SIG-M5 treated with dmso at 0.1 percent for 504 hours (cell line): ENCODE results near the gene LCE2D.

ENCODE experiments used
- DNase-seq: peaks from one replicate; lab custom pipeline; 2025; ENCODE audit not compliant: unreplicated experiment; lab: John Stamatoyannopoulos, UW

The LCE2D gene

GRCh38 chr1:152697701-152698600 is 34.8 kb downstream of the LCE2D start, which contains the start of gene LCE2A:
Gene LCE2A, plus strand, starts transcription at chr1:152698345. Its CDS starts 557 bp downstream, at chr1:152698902.
- no peak for DNase-seq

GRCh38 chr1:152699746-152700145 is 36.6 kb downstream of the LCE2D start:
- DNase-seq = no peak

GRCh38 chr1:152707860-152708259 is 44.7 kb downstream of the LCE2D start, which contains the start of gene LCE4A:
Gene LCE4A, plus strand, starts transcription at chr1:152708160. Its CDS starts 916 bp downstream, at chr1:152709076.
- DNase-seq = no peak
